ENCODE results near the gene CASP3.
A peak's percentile ranks its signal among the peaks of the same experiment; 100 is the strongest.
"Not testable (repeated sequence)": the region's sequence is repeated elsewhere in the genome, so short reads cannot be mapped to it uniquely, and the experiment has no call there.

The CASP3 gene

DNA sequence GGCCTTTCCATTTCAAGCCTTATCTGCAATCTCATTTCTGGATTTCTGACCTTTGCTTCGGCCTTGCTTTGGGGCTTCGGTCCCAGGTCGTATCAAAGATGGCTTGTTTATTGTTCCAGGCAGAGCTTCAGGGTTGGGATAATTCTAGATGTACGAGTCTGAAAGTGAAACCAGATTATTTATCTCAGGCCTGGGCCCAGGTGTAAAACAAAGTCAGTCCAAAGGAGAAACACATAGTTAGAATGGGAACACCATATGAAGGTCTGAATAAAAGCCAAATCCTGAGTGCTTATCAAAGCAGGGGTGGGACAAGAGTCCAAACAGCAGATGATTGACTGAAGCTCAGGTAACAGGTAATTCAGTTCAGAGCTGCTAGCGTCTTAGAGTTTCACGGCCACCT, 17.4 kb upstream of the CASP3 start:
- no peak for DNase-seq (ENCODE audit: low read depth, low spot score)
- H3K27ac ChIP-seq, result no peak overlapping the region

DNA sequence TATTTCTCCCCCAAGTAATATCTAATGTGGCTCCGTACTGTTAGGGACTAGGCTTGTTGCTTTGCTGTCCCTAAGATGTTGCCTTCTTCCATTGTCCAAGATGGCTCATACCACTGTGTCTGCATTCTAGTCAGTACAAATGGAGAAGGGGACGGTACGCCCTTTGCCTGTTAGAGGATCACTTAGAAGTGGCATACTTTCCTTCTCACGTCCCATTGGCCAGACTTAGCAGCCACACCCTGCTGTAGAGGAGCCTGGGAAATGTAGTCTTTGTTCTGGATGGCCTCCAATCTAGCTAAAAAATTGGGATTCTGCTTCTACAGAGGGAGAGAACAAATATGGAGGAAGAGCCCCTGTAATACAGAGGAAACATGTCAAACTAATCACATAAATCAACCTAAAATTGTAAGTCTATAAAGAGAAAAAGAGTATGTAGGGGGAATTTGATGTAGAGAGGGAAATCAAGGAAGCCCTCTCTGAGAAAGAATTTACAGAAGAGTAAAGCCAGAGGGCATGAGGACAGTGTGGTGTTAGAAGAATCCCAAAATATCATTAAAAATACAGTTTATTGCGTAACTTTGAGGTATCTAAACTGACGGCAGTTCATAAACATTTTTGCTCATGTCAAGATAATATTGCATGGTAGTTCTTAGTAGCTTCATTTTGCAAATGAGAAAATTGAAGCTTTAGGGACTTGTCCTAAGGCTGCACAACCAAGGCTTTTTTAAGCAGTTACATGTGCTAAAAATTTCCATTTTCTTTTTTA, 15.4 kb upstream of the CASP3 start:
- H3K27ac ChIP-seq, result no peak overlapping the region
- DNase-seq (ENCODE audit: low read depth, low spot score), result no peak

DNA sequence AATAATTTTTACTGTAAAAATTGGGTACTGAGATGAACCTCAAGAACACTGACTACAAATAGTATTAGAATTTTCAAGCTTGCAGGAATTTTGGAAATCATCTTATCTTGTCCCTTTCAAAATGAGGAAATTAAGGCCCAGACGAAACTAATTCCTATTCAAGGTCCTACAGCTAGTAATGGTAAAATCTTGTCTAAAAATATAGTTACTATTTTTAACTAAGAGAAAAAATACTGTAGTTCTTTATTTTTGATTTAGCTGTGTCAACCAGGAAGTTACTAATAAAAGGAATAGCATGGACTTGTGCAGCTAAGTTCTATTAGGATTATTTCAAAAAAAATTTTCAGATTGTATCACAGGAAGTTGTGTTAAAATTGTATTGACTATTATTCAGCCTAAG, 13.0 kb upstream of the CASP3 start:
- no peak overlapping the region for H3K27ac ChIP-seq

DNA sequence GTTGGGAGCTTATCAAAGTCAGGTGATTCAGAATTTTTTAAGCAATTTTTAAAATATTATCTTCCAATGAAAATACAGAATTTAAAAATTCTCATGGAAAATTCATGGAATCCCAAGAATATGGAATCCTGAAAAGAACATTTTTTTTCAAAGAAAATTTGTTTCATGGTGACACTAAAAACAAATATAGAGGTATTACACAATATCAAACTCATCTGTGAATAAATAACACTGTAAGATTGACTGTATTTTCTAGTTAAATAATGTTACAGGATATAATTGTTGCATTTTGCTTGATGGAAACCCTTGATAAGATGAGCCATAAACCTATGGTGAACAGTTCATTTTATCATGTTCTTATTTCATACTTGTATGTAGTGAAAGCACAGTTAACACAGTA, 11.7 kb upstream of the CASP3 start:
- DNase-seq (ENCODE audit: low read depth, low spot score), result no peak
- H3K27ac ChIP-seq, result no peak overlapping the region

More for the DNA sequence above, 13.0 kb upstream of the CASP3 start:
- no peak for DNase-seq (ENCODE audit: low read depth, low spot score)

DNA sequence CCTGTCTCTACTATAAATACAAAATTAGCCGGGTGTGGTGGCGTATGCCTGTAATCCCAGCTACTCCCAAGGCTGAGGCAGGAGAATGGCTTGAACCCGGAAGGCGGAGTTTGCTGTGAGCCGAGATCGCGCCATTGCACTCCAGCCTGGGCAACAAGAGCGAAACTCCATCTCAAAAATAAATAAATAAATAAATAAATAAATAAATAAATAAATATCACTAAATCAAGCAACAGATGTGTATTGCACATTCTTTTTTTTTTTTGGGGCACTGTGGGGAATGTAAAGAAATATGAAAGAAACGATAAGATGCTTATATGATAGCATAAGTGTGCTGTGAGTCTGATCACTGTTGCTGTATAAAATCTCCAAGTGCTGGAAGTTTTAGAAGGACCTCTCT, 8.6 kb upstream of the CASP3 start:
- not testable (repeated sequence) for H3K27ac ChIP-seq; DNase-seq (ENCODE audit: low read depth, low spot score)

DNA sequence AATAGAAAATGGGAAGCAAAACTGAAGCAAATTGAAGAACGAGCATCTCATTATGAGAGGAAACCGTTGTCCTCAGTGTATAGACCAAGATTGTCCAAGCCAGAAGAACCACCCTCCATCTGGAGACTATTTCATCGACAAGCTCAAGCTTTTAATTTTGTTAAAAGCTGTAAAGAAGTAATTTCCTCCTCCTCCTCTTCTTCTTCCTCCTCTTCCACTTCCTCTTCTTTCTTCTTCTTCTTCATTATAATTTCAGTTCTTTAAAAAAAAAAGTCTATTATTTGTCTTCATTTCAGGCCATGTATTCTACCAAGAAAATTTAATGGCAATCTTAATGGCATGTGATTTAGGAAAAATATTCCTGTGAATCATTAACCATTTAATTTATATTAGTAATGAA, 7.9 kb upstream of the CASP3 start:
- DNase-seq (ENCODE audit: low read depth, low spot score), result no peak
- H3K27ac ChIP-seq, result no peak overlapping the region

DNA sequence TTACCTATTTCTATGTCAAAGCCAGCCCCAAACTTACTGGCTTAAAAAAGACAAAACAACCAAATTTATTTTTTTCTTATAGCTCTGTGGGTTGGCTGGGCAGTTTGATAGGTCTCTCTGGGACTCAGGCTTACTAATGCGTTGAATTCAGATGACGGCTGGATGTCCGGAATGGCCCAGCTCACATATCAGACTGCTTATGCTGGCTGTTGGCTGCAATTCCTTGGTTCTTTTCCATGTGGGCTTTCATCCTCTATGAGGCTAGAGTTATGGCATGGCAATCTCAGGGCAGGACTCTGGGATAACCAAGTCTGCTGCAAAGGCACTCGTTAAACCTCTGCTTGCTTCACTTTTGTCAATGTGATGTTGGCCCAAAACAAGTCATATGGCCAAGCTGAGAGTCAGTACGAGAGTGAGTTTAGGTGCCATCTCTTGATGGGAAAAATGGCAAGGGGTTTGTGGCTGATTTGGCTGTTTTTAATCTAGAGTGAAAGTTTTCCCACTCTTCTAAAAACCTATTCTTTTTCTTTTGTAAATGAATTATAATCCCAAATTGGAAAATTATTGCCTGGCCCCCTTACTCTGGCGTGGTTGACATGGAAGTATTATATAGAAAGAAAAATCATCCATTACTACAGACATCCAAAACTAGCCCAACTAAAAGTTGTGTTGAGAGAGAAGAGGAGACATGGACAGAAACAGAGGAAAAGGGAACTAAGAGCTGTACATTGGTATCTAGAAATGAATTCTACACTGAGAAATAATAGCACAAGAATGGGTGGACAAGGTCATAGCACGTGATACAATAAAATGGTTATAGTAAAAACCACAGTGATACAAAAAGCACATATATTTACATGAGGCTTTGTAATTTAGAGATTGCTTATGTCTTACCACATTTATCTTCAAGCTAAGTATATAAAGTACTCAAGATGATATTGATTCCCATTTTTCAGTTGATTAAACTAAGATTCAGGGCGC, 6.9 kb upstream of the CASP3 start:
- DNase-seq (ENCODE audit: low read depth, low spot score), result no peak
- H3K27ac ChIP-seq, result no peak overlapping the region

DNA sequence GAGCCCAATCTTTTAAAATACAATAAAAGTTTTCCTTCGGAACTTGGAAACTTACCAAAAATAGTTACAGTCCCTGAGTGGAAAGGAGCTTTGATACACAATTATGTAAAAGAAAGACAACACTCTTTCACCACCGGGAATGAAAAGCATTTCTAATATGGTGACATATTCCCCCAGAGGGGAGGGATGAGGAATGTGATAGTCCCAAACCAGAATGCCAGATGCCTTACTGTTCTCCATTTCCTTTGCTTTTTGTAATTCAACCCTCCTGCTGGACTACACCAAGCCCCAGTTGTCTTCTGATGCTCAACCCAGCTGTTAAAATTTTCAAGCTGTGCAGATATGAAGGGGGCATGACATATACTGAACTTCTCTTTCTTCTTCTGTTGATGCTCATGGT, 4.4 kb upstream of the CASP3 start:
- no peak overlapping the region for H3K27ac ChIP-seq
- DNase-seq (ENCODE audit: low read depth, low spot score), result no peak

DNA sequence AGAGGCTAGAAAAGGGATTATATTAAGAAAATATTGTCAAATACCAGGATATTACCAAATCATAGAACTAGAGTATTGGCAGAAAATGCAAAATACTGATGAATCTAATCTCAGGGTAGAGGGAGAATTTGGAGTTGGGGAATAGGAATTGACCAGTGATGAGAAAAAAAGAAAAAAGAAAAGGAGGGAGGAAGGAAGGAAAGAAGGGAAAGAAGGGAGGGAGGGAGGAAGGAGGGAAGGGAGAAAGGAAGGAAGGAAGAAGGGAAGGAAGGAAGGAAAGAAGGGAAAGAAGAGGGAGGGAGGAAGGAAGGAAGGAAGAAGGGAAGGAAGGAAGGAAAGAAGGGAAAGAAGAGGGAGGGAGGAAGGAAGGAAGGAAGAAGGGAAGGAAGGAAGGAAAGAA, 3.4 kb upstream of the CASP3 start:
- H3K27ac ChIP-seq; DNase-seq (ENCODE audit: low read depth, low spot score): not testable (repeated sequence)

DNA sequence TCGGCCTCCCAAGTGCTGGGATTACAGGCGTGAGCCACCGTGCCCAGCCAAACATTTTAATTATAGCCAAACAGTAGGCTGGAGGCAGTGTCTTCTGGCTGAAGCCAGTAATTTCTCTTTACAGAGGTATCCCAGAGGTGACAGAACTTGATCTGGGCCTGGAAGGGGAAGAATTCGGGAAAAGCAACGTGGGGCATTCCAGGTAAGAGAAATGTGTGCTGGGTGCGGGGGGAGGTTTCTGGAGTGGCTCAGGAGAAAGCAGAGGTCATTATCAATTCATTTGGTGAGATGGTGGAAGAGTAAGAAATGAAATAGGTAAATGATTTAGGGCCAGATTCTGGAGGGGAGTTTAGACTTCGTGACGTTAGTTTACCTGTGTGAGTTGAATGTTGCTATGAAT, 2.7 kb upstream of the CASP3 start:
- no peak overlapping the region for H3K27ac ChIP-seq

DNA sequence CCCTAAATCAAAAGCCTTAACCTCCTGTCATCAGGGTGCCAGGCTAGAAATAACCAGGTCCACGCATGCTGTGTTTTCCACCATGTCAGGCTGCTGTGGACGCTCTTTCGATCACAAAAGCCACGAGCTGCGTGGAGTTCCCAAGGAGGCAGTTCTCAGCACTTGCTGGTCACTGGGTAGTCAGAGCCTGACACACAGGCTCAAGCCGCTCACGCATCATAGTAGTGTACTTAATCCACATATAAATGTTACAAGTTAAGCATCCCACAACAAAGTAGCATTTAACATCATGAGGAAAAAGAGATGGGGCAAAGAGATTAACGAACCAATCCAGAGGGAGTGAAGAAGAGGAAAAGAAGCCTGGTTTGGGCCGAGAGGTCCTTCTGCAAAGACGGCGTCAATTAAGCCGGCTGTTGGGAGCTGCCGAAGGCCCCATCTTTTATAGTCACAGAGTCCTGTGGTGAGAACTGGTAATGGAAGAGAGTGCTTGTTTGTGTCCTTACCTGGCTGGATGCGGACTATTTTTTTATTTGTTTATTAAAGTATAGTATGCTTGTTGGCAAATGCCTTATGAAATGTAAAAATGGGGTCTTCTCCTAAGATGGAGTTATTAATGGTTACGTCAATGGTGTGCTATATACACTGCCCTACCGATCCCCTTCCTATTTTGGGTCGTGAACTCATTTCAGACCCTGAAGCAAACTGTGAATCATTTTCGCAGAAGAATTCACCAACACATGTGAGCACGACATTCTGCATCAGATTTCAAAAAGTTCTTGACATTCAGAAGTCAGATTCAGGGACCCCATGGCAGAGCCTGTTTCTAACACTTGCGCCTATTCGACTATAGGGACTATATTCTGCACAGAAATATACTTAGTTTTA, 966 bp upstream of the CASP3 start:
- H3K27ac ChIP-seq, result peak overlapping the region; percentile 94
- no peak for DNase-seq (ENCODE audit: low read depth, low spot score)

More for the DNA sequence above, 2.7 kb upstream of the CASP3 start:
- DNase-seq (ENCODE audit: low read depth, low spot score), result no peak

DNA sequence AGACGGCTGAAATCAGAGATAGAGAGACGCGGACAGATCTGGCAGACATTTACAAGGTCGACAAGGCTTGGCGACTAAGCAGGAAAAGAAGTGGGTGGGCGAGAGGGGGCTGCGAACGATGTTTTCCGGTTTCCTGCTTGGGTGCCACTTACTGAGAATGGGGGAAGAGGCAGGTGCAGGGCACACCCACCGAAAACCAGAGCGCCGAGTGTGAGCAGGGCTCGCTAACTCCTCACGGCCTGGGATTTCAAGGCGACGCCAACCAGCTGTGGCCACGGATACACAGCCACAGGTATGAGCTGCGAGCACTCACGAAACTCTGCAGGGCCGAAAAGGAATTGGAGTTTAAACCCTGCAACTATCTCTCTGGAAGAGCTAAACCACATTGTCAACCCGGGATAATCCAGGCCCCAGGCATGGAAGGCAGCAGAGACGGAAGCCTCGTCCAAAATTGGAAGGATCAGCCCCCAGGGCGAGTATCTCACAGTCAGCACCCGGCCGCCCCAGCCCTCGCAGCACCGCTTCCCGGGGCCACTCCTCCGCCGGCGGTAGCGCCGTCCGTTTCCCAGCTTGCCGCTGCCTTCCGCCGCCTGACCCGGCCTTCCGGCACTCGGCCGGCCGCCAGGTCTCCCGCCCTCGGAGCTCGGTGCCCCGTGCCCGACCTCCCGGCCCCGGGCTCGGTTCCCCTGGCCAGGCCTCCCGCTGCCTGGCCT, 778 bp downstream of the CASP3 start:
- peak overlapping the region; percentile 94 for H3K27ac ChIP-seq
- DNase-seq (ENCODE audit: low read depth, low spot score), result no peak

DNA sequence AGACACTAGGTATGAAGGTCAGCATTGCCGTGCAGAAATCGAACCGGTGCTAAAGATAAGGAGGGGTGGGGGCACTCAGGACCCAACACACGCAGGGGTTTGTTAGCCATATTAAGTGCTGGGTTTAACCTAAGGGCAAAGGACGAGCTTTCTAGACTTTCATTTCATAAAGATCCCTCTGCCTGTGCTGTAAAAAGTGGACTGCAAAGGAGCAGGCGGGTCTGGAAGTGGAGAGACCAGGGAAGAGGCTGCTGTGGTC, 1.3 kb downstream of the CASP3 start:
- no peak for DNase-seq (ENCODE audit: low read depth, low spot score)
- H3K27ac ChIP-seq, result peak overlapping the region; percentile 94

DNA sequence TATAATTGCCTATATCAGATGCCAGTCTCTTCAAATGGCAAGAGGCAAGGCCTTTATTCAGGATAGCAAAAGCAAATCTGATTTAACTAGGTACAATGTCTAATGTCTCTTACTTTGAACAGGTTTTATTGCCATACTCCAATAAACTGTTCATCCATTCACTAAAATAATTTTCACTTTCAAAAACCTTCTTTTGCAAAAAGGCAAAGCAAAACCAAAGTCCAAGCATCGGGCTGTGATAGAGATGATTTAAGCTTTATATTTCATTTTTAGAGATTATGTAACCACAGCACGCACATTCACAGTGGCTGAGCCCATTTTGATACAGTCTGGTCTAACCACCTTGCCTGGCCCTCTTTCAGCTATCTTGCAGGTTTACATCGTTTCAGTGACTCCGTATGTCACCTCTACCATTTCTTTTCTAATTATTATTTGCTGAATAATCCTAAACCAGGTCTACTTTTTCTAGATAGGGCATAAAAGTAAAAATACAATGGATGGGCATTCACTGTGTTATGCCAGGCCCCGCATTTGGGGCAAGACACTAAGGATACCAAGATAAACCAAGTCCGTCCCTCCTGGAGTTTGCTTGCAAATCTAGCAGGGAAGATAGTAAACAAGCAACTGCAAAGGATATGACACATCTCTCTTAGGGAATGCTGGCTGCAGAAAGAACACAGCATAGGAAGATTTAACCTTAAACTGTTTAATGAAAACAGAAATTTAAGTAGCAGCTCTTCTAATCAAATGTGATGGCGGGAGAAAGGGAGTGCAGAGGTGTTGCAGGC, 1.8 kb downstream of the CASP3 start:
- no peak for DNase-seq (ENCODE audit: low read depth, low spot score)
- peak overlapping the region; percentile 94 for H3K27ac ChIP-seq

DNA sequence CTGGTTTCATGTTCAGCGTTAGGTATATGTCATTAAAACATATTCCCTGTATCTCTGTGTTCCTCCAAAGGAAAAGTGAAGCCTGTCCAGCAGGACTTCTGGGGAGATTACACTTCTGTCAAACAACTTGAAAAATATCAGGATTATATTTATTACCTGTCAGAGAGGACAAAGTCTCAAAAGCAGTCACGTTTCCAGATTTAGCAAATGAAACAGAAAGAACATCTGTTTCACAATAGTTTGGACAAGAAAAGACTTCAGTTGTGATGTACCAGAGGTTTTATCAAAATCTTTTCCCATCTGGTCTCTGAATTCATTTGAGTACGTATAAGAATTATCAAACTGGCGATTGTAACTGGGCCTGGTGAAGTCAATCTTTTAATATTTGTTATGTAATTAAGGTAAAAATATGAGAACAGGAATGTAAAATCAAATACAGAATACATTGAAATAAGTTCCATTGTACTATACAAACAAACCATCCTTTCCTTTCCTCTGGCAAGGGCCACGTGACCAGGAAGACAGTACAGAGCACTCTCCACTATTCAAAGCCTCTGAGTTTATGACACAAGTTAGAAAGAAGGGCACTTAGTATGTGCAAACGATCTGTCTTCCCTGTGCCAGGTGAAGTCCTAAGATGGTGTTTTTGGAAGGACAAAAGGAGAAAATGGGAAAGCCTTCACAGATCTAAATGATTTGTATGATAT, 3.2 kb downstream of the CASP3 start:
- no peak for DNase-seq (ENCODE audit: low read depth, low spot score)
- H3K27ac ChIP-seq, result no peak overlapping the region

DNA sequence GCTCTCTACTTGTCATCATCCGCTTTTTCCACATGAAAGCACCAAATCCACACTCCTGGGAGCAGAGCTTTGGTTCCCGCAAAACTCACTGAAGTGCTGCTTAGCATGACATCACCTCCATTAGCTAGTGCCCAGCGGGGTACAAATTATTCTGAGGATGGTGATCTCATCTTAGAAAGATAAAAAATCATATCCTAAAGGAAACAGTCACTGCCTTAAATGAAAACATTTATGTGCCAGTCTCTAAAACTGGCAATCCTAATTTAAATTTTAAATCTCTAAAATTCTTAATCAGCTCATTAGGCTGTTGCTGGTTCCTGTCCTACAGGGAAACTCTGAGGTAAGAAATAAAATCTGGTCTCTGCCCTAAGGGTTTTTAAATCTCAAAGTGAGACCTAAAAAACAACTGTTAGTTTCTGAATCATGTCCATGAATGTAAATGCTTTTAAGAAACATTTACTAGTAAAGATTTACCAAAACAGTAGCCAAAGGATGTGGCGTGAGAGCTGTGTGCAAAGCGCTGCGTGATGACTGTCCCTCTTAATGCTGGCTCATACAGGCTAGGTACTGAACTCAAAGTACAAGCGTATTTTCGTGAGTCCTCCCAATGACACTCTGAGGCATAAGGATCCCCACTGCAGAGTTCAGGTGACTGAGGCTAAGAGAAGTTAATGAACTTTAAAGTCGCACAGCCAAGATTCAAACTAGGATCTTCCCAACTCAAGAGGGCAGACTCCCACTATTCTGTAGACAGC, 4.5 kb downstream of the CASP3 start:
- no peak overlapping the region for H3K27ac ChIP-seq
- no peak for DNase-seq (ENCODE audit: low read depth, low spot score)

DNA sequence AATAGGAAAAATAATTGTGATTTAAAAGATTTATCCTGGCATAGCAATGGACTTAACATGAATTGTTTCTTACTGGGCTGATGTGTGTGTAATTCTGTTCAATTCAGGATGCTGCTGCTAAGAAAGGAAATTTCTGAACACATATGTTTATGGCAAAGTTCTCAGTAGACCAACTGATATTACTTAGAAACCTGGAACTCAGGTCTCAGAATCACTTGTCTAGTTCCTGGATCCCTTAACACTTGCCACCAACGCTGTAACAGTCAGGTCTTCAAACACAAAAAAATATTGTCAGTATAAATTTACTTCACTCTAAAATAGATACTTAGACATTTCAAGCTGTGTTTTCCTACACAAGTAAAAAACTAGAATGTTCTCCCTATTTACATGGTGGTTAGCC, 5.5 kb downstream of the CASP3 start:
- DNase-seq (ENCODE audit: low read depth, low spot score), result no peak

DNA sequence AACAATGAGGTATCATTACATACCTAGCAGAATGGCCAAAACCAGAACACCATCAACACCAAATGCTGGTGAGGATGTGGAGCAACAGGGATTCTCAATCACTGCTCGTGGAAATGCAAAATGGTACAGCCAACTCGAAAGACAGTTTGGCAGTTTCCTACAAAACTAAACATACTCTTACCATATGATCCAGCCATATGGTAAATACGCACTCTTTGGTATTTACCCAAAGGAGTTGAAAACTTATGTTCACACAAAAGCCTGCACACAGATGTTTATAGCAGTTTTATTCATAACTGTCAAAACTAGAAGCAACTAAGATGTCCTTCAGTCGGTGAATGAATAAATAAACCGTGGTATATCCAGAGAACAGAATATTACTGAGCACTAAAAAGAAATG, 7.8 kb downstream of the CASP3 start:
- H3K27ac ChIP-seq, result no peak overlapping the region
- no peak for DNase-seq (ENCODE audit: low read depth, low spot score)

More for the DNA sequence above, 5.5 kb downstream of the CASP3 start:
- no peak overlapping the region for H3K27ac ChIP-seq

Measured in epithelial cell of prostate (primary cell).